Uterus (tissue), 4 donors: ENCODE measurements around the gene KIT. TPM values are rescaled to one million over a fixed set of nuclear protein-coding genes. Genes with fewer than 3 reads are reported as not detected.

ENCODE experiments used
- DNase-seq, 2 donors: peaks; one replicate each; pipeline ENCODE4 v3.0.0-alpha.2; 2019 to 2020
- H3K27ac ChIP-seq, 2 donors: fragments of 200-600 bp; sonication (generic); 1 replicate in 1 of 2; 2 replicates in 1 of 2; pipeline ENCODE4 v1.5.1; 2016 to 2018
- H3K27me3 ChIP-seq, 2 donors: fragments of 200-600 bp; sonication (generic); one replicate each; pipeline ENCODE4 v1.5.1; 2018 to 2019; ENCODE audit warnings: control low read depth in 1 of 2
- H3K36me3 ChIP-seq, 2 donors: fragments of 200-600 bp; sonication (generic); one replicate each; pipeline ENCODE4 v1.5.1; 2019; ENCODE audit warnings: control low read depth in 1 of 2
- H3K4me1 ChIP-seq, 2 donors: fragments of 200-600 bp; sonication (generic); one replicate each; pipeline ENCODE4 v1.5.1; 2018 to 2019; ENCODE audit warnings: control low read depth in 1 of 2
- H3K4me3 ChIP-seq, 2 donors: fragments of 200-600 bp; sonication (generic); 1 replicate in 1 of 2; 2 replicates in 1 of 2; pipeline ENCODE4 v1.5.1; 2018 to 2019; ENCODE audit warnings: mild to moderate bottlenecking in 1 of 2
- H3K9me3 ChIP-seq, 2 donors: fragments of 200-600 bp; sonication (generic); one replicate each; pipeline ENCODE4 v1.5.1; 2019; ENCODE audit warnings: control low read depth in 1 of 2
- POLR2A ChIP-seq, 2 donors: fragments of 450-650 bp; IDR thresholded peaks; one replicate each; pipeline ENCODE4 v1.6.1; 2016; ENCODE audit warnings: antibody characterized with exemption in 2 of 2, mild to moderate bottlenecking in 1 of 2, moderate library complexity in 1 of 2
- intact Hi-C: fragments of 100-400 bp; cut with DNase I; formaldehyde crosslinking; loops from one replicate; pipeline ENCODE4 v1.15.1; 2023; ENCODE audit warnings: low total_unique reads
- total RNA-seq, 4 donors: library from RNA; depleted of rRNA in 3 of 4; stranded (reverse); fragments of >200 nt in 3 of 4; gene quantifications; one replicate each; pipeline versions ENCODE4 v1.1.0 to v1.2.4, GENCODE V29; 2014 to 2023
- TF ChIP-seq, protein P1 (sequence below), 4 experiments: fragments of 200-600 bp in 2 of 4; fragments of 450-650 bp in 2 of 4; sonication (generic) in 2 of 4; IDR thresholded peaks; one replicate each; pipeline ENCODE4 v1.5.1; 2016 to 2019; ENCODE audit warnings: antibody characterized with exemption in 4 of 4, mild to moderate bottlenecking in 2 of 4, moderate library complexity in 1 of 4
- donor health status: DM: yes; HTN: yes; CAD: no.

KIT gene
- total RNA-seq, 4 donors from 2014 or later = 6.4 to 69.9 (median 40.3) TPM

DNA sequence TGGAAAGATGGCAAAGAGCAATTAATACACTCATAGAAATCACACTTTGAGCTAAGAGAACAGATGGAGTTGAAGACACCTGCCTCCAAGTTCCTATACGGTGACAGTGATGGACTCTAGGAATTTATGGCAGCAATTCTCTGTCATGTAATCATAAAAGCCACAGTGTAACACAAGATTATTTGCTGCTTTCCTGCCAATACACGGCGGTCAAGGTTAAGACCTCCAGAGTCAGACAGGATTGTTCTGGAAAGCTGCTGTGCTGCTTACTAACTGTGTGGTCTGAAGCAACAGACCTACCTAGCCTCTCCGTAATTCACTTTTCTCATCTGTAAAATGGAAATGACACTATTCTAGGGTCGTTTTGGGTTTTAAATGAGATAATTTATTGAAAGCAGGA lies 14.6 kb upstream of the KIT start:
- H3K9me3 ChIP-seq = no peaks in the 10 kb centered on the region
- no peaks in the 10 kb centered on the region for H3K36me3 ChIP-seq
- DNase-seq = no peak
- H3K4me3 ChIP-seq = no peak overlapping the region
- TF ChIP-seq, protein P1, sequence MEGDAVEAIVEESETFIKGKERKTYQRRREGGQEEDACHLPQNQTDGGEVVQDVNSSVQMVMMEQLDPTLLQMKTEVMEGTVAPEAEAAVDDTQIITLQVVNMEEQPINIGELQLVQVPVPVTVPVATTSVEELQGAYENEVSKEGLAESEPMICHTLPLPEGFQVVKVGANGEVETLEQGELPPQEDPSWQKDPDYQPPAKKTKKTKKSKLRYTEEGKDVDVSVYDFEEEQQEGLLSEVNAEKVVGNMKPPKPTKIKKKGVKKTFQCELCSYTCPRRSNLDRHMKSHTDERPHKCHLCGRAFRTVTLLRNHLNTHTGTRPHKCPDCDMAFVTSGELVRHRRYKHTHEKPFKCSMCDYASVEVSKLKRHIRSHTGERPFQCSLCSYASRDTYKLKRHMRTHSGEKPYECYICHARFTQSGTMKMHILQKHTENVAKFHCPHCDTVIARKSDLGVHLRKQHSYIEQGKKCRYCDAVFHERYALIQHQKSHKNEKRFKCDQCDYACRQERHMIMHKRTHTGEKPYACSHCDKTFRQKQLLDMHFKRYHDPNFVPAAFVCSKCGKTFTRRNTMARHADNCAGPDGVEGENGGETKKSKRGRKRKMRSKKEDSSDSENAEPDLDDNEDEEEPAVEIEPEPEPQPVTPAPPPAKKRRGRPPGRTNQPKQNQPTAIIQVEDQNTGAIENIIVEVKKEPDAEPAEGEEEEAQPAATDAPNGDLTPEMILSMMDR (IDR thresholded peaks at IDR 0.05) = no peak
- no peak for TF ChIP-seq POLR2A (IDR thresholded peaks at IDR 0.05)
- intact Hi-C loops = no loop called here
- H3K4me1 ChIP-seq = no peaks in the 10 kb centered on the region
- no peak overlapping the region for H3K27ac ChIP-seq
- H3K27me3 ChIP-seq = no peaks in the 10 kb centered on the region

DNA sequence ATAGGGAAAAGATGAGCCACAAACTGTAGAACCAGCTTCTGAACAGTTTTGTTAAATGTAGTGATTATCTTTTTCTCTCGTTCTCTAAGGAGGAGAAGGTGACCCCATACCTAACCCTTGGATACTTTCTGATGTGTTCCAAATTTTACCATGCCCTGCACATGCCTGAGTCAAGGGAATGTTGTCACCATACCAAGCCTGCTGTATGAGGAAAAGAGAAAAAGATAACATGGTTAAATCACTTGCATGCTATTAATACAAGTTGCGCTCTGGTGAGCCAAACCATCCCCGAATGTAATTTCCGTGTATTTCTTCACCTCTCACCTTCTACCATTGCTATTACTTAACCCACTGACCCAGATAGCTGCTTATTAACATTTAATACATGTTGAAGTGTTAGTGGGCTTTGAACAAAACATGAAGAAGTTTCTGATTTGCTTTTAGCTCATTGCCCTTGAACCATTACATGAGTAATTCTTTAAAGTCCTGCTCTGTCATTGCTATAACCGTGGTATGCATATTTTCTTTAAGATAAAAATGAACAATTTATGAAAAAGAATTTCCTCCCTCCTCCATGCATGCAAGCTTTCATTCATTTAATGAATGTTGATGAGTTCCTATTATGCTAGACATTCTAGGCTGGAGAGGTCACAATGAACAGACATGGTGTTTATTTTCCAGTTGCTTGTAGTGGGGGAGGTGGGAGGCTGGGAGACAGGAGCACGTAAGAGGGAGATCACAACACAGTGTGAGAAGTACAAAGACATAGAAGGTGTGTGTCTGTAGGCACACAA lies 13.6 kb upstream of the KIT start:
- TF ChIP-seq, protein P1 (IDR thresholded peaks at IDR 0.05) = no peak
- no peak for TF ChIP-seq POLR2A (IDR thresholded peaks at IDR 0.05)
- intact Hi-C loops = no loop called here
- no peaks in the 10 kb centered on the region for H3K36me3 ChIP-seq
- DNase-seq = no peak
- H3K4me1 ChIP-seq = no peaks in the 10 kb centered on the region
- H3K9me3 ChIP-seq = no peaks in the 10 kb centered on the region
- H3K4me3 ChIP-seq = no peak overlapping the region
- H3K27ac ChIP-seq = no peak overlapping the region
- H3K27me3 ChIP-seq = no peaks in the 10 kb centered on the region

DNA sequence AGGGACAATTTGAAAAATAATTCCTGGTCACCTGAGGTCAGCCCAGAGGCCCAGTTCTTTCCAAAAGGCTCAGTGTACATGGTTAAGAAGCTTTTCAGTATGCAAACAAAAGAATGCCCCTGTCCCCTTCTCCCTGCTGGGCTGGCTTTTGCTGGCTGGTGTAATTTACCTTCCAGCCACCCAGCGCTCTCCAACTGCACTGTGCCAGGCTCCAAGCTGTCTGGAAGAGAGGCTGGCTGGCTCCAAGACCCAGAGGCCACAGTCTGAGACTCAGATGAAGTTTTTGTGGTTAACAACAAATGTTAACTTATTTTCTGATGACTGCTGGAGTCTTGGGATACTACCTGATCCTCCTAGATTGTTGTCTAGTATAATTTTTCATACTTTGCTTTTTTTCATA lies 11.9 kb upstream of the KIT start:
- intact Hi-C loops = no loop called here
- Histone ChIP-seq H3K9me3 (no peaks in the 10 kb centered on the region), H3K4me1 (no peaks in the 10 kb centered on the region), H3K27ac (no peak overlapping the region), H3K4me3 (no peak overlapping the region), H3K36me3 (no peaks in the 10 kb centered on the region), H3K27me3 (no peaks in the 10 kb centered on the region)
- TF ChIP-seq, protein P1 (IDR thresholded peaks at IDR 0.05) = no peak
- no peak for TF ChIP-seq POLR2A (IDR thresholded peaks at IDR 0.05)
- no peak for DNase-seq

DNA sequence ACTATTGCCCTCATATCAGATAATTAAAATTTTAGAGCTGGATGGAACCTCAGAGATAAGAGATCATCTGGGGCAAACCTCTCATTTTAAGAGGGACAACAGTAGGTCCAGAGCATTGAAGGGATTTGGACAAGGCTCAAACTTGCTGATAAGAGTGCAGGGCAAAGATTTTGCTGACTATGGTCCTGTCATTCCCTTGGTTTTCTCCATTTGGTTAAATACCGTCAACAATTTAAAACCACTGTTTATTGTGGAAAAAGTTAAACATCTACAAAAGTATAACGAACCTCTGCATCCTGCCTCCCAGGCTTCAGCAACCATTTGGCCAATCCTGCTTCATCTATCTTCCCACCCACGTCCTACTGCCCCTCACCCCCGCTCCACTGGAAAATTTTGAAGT lies 10.7 kb upstream of the KIT start:
- no peaks in the 10 kb centered on the region for H3K4me1 ChIP-seq
- H3K27me3 ChIP-seq = no peaks in the 10 kb centered on the region
- no peaks in the 10 kb centered on the region for H3K36me3 ChIP-seq
- H3K4me3 ChIP-seq = no peak overlapping the region
- no peaks in the 10 kb centered on the region for H3K9me3 ChIP-seq
- DNase-seq = no peak
- intact Hi-C loops = no loop called here
- H3K27ac ChIP-seq = no peak overlapping the region
- no peak for TF ChIP-seq POLR2A (IDR thresholded peaks at IDR 0.05)
- TF ChIP-seq, protein P1 (IDR thresholded peaks at IDR 0.05) = no peak

DNA sequence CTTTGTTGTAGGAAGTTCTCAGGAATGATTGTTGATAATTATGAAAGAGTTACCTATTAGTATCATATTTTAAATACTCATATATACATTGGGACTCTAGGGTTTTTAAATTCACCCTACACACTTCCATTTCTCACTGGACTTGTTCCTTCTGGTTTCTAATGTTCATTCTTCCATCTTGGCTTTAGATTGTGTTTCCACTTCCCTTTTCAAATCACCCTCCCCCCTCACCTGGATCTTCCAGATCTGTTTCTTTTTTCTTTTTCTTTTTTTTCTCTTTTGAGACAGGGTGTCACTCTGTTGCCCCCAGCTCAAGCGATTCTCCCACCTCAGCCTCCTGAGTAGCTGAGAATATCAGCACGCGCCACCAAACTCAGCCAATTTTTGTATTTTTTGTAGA lies 6.7 kb upstream of the KIT start:
- Histone ChIP-seq H3K4me3 (no peak overlapping the region), H3K27ac (no peak overlapping the region), H3K4me1 (no peaks in the 10 kb centered on the region), H3K27me3 (no peaks in the 10 kb centered on the region), H3K36me3 (no peaks in the 10 kb centered on the region), H3K9me3 (no peaks in the 10 kb centered on the region)
- TF ChIP-seq, protein P1 (IDR thresholded peaks at IDR 0.05) = no peak
- no peak for TF ChIP-seq POLR2A (IDR thresholded peaks at IDR 0.05)
- intact Hi-C loops = no loop called here
- no peak for DNase-seq
